Neural progenitor cell (in vitro differentiated cells): ENCODE results near the gene WASHC4. TPM values are rescaled to one million over a fixed set of nuclear protein-coding genes. Genes with fewer than 3 reads are reported as not detected.

ENCODE experiments used
- DNase-seq: peaks from one replicate; pipeline ENCODE4 v3.0.0-alpha.2; 2016; ENCODE audit warnings: low spot score
- H2AFZ ChIP-seq: fragments of 200-600 bp; sonication (generic); replicated peaks from 2 replicates; pipeline ENCODE4 v1.6.1; 2016; ENCODE audit warnings: antibody characterized with exemption
- H3F3A ChIP-seq: fragments of 200-600 bp; sonication (generic); 2 replicates; pipeline ENCODE4 v1.6.1; 2016; ENCODE audit warnings: antibody characterized with exemption, low read depth
- H3K27ac ChIP-seq: fragments of 200-600 bp; sonication (generic); 2 replicates; pipeline ENCODE4 v1.5.1; 2016; ENCODE audit warnings: mild to moderate bottlenecking
- H3K27me3 ChIP-seq: fragments of 200-600 bp; sonication (generic); 2 replicates; pipeline ENCODE4 v1.6.1; 2016; ENCODE audit warnings: mild to moderate bottlenecking, moderate library complexity
- H3K36me3 ChIP-seq: fragments of 200-600 bp; sonication (generic); 2 replicates; pipeline ENCODE4 v1.5.1; 2016
- H3K4me1 ChIP-seq: fragments of 200-600 bp; sonication (generic); 2 replicates; pipeline ENCODE4 v1.6.1; 2016; ENCODE audit warnings: mixed run types
- H3K4me2 ChIP-seq: fragments of 200-600 bp; sonication (generic); 2 replicates; pipeline ENCODE4 v1.6.1; 2016
- H3K4me3 ChIP-seq: fragments of 200-600 bp; sonication (generic); 2 replicates; pipeline ENCODE4 v1.5.1; 2016
- H3K79me2 ChIP-seq: fragments of 200-600 bp; sonication (generic); 2 replicates; pipeline ENCODE4 v1.6.1; 2016; ENCODE audit warnings: low read depth
- H3K9ac ChIP-seq: fragments of 200-600 bp; sonication (generic); 2 replicates; pipeline ENCODE4 v1.6.1; 2016
- H3K9me3 ChIP-seq: fragments of 200-600 bp; sonication (generic); 2 replicates; pipeline ENCODE4 v1.5.1; 2016; ENCODE audit warnings: low read depth
- H4K20me1 ChIP-seq: fragments of 200-600 bp; sonication (generic); 2 replicates; pipeline ENCODE4 v1.6.1; 2016; ENCODE audit warnings: low read depth
- H3K27ac Mint-ChIP-seq: 3 replicates; pipeline ENCODE4 v1.8.0; 2021; ENCODE audit warnings: mixed read lengths
- H3K27me3 Mint-ChIP-seq: 2 replicates; pipeline ENCODE4 v1.8.0; 2022; ENCODE audit warnings: low read depth, mild to moderate bottlenecking, inconsistent platforms, moderate library complexity, mixed read lengths; ENCODE audit not compliant: insufficient read depth
- H3K36me3 Mint-ChIP-seq: 3 replicates; pipeline ENCODE4 v1.8.0; 2021; ENCODE audit warnings: mixed read lengths
- H3K4me1 Mint-ChIP-seq: 3 replicates; pipeline ENCODE4 v1.8.0; 2021; ENCODE audit warnings: mixed read lengths
- H3K4me3 Mint-ChIP-seq: 3 replicates; pipeline ENCODE4 v1.8.0; 2021; ENCODE audit warnings: mild to moderate bottlenecking, moderate library complexity, mixed read lengths
- H3K9me3 Mint-ChIP-seq: 3 replicates; pipeline ENCODE4 v1.8.0; 2020; ENCODE audit warnings: mixed read lengths
- EZH2 ChIP-seq: fragments of 200-600 bp; sonication (generic); IDR thresholded peaks from 2 replicates; pipeline ENCODE4 v1.6.1; 2017; ENCODE audit warnings: antibody characterized with exemption, mild to moderate bottlenecking, moderate library complexity
- EZH2phosphoT487 ChIP-seq: fragments of 200-600 bp; sonication (generic); IDR thresholded peaks from 2 replicates; pipeline ENCODE4 v1.6.1; 2017; ENCODE audit warnings: antibody characterized with exemption
- total RNA-seq: library from RNA; depleted of rRNA; stranded (reverse); fragments of >200 nt; gene quantifications from 2 replicates; pipeline ENCODE4 v1.2.3, GENCODE V29; 2015; ENCODE audit warnings: low replicate concordance
- TF ChIP-seq, protein P1 (sequence below): fragments of 200-600 bp; sonication (generic); IDR thresholded peaks from 2 replicates; pipeline ENCODE4 v1.5.1; 2017; ENCODE audit warnings: antibody characterized with exemption, mild to moderate bottlenecking

The WASHC4 gene
- total RNA-seq, 1 donor from 2014 or later, result 81.1 TPM

DNA sequence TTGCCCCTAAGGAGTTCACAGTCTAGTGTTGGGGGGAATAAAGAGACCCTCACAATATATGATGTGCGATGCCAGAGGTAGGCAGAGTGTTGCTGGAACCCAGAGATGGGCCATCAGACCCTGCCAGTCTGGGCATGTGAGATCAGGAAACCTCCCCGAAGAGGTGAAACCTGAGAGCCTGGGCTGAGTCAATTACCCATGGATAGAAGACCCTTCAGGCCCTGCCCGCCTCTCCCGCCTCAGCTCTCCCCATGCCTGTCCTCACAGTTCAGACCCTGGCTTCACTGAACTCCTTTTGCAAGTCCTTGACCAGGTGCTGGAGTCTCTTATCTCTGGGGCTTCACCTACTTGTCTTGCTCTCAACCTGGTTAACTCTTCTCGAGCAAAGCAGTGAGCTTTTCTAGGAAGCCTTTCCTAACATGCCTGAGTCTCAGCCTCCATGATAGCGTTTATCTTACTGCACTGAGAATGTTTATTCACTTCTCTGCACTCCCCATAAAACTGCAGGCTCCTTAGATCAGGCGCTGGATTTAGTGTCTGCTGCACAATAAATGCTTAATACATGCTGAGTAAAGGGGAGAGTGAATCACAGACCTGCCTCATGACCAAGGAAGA is 42.9 kb upstream of the WASHC4 start:
- no peak for DNase-seq

DNA sequence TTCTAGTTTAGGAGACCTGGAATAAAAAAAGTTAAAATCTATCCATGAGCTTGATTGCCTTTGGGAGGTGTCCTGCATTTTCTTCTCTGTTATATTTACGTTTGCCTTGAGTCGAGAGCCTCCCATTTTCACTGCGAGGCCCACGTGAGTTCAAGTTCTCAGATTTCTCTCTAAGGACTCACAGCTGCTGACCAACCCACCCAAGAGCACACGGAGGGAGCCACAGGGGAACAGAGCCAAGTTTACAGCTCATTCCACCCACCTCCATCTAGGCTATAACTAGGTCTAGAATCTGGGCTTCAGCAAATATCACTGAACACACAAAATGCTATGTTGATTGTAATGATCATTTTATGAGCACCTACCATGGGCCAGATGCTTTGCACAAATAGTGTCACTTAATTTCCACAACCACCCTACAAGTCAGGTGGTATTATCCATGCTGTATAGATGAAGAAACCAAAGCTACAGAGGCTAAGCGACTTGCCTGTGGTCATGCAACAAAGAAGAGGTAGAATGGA is 40.0 kb upstream of the WASHC4 start:
- Histone ChIP-seq H2AFZ (no peak overlapping the region), H3K9me3 (no peaks in the 10 kb centered on the region), H3K4me2 (no peak overlapping the region), H3K36me3 (no peaks in the 10 kb centered on the region), H3K27me3 (no peaks in the 10 kb centered on the region), H3K4me1 (no peaks in the 10 kb centered on the region), H3K79me2 (no peaks in the 10 kb centered on the region), H3K27ac (no peak overlapping the region), H3K9ac (no peak overlapping the region), H3K4me3 (no peak overlapping the region), H4K20me1 (no peaks in the 10 kb centered on the region), H3F3A (no peaks in the 10 kb centered on the region)
- Mint-ChIP-seq H3K4me3 (no peak overlapping the region), H3K4me1 (no peaks in the 10 kb centered on the region), H3K36me3 (no peaks in the 10 kb centered on the region), H3K9me3 (no peaks in the 10 kb centered on the region), H3K27ac (no peak overlapping the region), H3K27me3 (no peaks in the 10 kb centered on the region)
- no peak for DNase-seq
- no peak for TF ChIP-seq EZH2
- no peak for TF ChIP-seq EZH2phosphoT487
- TF ChIP-seq, protein P1, sequence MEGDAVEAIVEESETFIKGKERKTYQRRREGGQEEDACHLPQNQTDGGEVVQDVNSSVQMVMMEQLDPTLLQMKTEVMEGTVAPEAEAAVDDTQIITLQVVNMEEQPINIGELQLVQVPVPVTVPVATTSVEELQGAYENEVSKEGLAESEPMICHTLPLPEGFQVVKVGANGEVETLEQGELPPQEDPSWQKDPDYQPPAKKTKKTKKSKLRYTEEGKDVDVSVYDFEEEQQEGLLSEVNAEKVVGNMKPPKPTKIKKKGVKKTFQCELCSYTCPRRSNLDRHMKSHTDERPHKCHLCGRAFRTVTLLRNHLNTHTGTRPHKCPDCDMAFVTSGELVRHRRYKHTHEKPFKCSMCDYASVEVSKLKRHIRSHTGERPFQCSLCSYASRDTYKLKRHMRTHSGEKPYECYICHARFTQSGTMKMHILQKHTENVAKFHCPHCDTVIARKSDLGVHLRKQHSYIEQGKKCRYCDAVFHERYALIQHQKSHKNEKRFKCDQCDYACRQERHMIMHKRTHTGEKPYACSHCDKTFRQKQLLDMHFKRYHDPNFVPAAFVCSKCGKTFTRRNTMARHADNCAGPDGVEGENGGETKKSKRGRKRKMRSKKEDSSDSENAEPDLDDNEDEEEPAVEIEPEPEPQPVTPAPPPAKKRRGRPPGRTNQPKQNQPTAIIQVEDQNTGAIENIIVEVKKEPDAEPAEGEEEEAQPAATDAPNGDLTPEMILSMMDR, result no peak

More for the DNA sequence above, 42.9 kb upstream of the WASHC4 start:
- H3K4me1 Mint-ChIP-seq, result no peaks in the 10 kb centered on the region
- H3K4me1 ChIP-seq, result no peaks in the 10 kb centered on the region
- no peak overlapping the region for H3K27ac Mint-ChIP-seq
- H3K9me3 Mint-ChIP-seq, result no peaks in the 10 kb centered on the region
- no peaks in the 10 kb centered on the region for H3F3A ChIP-seq
- H4K20me1 ChIP-seq, result no peaks in the 10 kb centered on the region
- H3K4me2 ChIP-seq, result no peak overlapping the region
- no peak overlapping the region for H3K9ac ChIP-seq
- no peaks in the 10 kb centered on the region for H3K36me3 ChIP-seq
- H3K27me3 ChIP-seq, result no peaks in the 10 kb centered on the region
- H3K4me3 Mint-ChIP-seq, result no peak overlapping the region
- H2AFZ ChIP-seq, result peak overlapping the region; percentile 89
- H3K27ac ChIP-seq, result no peak overlapping the region
- no peaks in the 10 kb centered on the region for H3K9me3 ChIP-seq
- H3K4me3 ChIP-seq, result no peak overlapping the region
- no peaks in the 10 kb centered on the region for H3K79me2 ChIP-seq
- no peaks in the 10 kb centered on the region for H3K27me3 Mint-ChIP-seq
- H3K36me3 Mint-ChIP-seq, result no peaks in the 10 kb centered on the region
- no peak for TF ChIP-seq EZH2phosphoT487
- TF ChIP-seq, protein P1, result no peak
- TF ChIP-seq EZH2, result no peak

DNA sequence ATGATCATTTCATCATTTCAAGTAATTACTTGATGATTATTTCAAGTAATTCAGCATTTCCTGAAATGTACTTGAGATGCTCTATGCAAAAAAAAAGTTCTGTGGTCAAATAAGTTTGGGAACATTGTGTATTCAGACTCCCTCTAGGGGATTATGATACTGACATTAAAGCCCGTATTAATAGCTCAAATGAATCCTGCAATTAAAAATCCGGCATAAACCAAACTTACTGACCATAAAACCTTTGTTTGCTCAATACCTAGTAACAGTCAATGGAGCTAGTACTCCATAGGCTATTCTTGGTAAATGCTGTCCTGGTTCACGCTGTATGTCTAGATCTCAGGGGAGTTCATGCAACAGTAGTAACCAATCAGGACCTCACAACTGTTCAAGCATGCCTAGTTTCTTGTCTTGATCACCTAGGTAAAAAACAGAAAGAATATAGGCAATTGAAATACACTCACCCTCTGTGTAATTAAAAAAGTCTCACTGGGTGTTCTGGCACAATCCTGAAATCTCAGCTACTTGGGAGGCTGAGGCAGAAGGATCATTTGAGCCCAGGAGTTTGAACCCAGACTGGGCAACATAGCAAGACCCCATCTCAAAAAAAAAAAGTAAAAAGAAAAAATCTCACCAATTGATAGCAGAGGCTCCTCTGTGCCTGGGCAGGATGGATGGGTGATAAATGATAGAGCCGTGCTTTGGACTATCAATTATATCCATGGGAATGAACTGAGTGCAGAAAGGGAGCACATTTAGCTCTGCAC is 37.4 kb upstream of the WASHC4 start:
- Histone ChIP-seq H3F3A (no peaks in the 10 kb centered on the region), H3K36me3 (no peaks in the 10 kb centered on the region), H3K9ac (no peak overlapping the region), H3K4me3 (no peak overlapping the region), H3K9me3 (no peaks in the 10 kb centered on the region), H2AFZ (no peak overlapping the region), H3K27ac (no peak overlapping the region), H3K4me1 (no peaks in the 10 kb centered on the region), H3K79me2 (no peaks in the 10 kb centered on the region), H3K4me2 (no peak overlapping the region), H4K20me1 (no peaks in the 10 kb centered on the region), H3K27me3 (no peaks in the 10 kb centered on the region)
- no peaks in the 10 kb centered on the region for H3K9me3 Mint-ChIP-seq
- no peak for DNase-seq
- no peaks in the 10 kb centered on the region for H3K27me3 Mint-ChIP-seq
- H3K36me3 Mint-ChIP-seq, result no peaks in the 10 kb centered on the region
- H3K4me3 Mint-ChIP-seq, result no peak overlapping the region
- no peaks in the 10 kb centered on the region for H3K4me1 Mint-ChIP-seq
- no peak for TF ChIP-seq EZH2phosphoT487
- TF ChIP-seq, protein P1, result no peak
- TF ChIP-seq EZH2, result no peak
- H3K27ac Mint-ChIP-seq, result no peak overlapping the region
